ENCODE data around the gene CEP131.
"Not testable (repeated sequence)": the region's sequence is repeated elsewhere in the genome, so short reads cannot be mapped to it uniquely, and the experiment has no call there.

Gene CEP131

DNA sequence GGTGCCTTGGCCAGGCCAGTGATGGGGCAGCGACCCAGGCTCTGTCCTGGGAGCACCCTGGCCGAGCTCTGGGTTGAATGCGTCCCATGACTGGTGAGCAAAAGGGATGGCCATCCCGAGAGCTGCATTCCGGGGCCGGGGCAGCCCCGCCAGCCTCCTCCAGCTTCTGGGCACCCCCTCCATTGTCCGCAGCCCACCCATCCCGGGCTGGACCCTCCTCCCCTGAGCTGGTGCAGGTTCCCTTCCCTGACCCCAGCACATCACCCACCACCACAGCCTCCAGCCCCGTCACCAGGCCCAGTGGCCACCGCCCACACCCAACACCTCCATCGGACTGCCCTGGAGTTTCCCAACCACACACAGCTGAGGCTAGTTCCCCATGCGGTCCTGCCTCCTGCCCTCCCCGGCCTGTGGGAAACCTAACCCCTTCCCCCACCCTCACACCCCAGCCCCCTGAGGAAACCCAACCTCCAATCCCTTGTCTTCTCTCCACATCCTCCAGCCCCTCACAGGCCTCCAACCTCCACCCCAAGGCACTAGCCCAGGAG lies 73.7 kb downstream of the CEP131 start:
- DNase-seq (ENCODE audit: low spot score), result no peak

DNA sequence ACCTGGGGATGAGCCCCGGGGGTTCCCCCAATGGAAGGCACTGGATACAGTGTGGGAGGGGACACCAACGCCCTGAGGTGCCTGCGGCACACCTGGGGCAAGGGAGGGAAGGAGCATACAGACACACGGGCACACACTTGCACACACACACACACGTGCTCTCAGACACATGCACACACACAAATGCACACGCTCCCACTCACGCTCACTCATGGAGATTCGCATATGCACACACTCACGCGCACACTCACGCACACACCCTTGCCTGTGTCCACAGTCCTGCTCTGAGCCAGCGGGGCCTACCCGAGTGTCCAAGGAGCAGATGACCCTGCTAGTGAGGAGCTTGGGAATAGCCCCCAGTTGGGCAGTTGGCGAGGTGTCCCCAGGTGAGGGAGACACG lies 74.2 kb downstream of the CEP131 start:
- DNase-seq (ENCODE audit: low spot score), result no peak

DNA sequence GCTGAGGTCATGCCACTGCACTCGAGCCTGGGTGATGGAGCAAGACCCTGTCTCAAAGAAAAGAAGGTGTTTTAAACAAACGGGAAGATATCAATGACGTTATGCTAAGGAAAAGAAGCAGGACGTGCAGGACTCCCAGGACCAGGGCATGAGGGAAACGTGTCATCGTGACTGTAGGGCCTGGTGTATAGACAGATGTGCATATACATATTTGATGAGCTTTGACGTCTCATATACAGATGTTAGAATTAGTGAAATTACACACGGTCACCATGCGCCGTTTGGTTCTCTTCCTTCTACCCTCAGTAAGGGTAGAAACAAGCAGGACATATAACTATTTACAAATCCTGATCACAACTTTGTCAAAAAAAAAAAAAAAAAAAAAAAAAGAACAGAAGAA lies 75.1 kb downstream of the CEP131 start:
- no peak for DNase-seq (ENCODE audit: low spot score)

DNA sequence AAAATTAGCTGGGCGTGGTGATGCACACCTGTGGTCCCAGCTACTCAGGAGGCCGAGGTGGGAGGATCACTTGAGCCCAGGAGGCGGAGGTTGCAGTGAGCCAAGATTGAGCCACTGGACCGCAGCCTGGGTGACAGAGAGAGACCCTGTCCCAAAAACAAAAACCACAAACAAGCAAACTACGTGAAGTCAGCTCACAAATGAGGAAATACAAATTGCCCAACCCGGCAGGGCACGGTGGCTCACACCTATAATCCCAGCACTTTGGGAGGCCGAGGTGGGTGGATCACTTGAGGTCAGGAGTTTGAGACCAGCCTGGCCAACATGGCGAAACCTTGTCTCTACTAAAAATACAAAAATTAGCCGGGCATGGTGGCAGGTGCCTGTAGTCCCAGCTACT lies 76.6 kb downstream of the CEP131 start:
- DNase-seq (ENCODE audit: low spot score), result not testable (repeated sequence)

DNA sequence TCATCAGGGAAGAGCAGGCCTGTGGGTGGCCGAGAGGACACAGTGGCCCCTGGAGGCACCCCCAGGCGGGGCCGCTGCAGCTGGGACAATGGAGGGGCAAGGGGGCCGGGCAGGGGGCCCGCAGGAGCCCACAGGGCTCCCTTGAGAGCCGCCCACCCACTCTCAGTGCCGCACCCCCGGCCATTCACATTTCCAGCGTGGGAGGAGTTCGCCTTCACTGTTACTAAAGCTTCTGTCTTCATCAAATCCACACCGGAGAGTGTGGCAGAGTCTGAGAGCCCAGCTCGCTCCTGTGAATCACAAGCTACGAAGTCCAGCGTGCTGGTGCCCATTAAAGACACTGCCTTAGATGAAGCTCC lies 78.4 kb downstream of the CEP131 start:
- DNase-seq (ENCODE audit: low spot score), result no peak

DNA sequence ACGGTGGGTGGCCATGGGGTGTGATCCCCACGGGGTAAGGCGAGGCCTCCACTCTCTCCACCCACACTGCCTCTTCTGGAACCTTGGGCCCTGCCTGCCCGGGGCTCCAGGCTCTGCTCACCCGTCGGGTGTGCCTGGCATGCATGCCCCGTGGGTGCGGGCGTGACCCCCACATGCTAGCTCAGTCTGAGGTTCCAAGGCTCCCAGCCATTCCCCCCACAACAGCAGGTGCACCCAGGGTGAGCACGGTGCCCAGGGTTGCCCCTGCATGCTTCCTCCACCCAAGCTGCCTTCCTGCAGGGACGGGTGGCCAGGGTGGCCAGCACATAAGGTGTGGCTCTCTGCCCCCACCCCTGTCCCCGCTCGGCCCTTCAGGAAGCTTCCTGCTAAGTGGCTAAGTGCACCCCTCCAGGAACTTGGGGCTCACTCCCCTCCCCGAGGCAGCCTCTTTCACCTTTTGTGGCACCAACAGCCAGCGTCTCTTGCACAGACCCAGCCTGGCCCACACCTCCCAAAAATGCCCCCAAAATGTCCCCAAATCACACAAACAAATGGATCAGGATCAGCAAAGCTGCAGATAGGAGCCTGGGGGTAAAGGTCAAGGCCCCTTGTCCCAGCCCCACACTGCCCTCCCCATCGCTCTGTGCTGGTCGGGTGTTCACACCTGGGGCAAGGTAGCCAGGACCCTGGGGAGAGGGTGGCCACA lies 78.9 kb downstream of the CEP131 start:
- no peak for DNase-seq (ENCODE audit: low spot score)

DNA sequence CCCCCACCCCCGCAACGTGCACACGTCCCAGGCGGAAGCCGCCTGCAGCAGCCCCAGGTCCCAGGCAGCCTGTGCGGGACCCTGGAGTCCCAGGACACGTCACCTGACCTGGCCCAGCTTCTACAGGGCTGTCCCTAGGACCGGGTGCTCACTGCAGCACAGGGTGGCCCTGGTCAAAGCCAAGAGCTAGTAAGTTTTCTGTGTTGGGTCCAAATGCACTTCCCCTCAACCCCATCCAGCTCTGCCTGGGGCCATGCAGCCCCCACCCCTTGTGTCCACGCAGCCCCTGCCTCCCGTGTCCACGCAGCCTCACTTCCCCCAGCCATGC lies 79.6 kb downstream of the CEP131 start:
- DNase-seq (ENCODE audit: low spot score), result no peak

DNA sequence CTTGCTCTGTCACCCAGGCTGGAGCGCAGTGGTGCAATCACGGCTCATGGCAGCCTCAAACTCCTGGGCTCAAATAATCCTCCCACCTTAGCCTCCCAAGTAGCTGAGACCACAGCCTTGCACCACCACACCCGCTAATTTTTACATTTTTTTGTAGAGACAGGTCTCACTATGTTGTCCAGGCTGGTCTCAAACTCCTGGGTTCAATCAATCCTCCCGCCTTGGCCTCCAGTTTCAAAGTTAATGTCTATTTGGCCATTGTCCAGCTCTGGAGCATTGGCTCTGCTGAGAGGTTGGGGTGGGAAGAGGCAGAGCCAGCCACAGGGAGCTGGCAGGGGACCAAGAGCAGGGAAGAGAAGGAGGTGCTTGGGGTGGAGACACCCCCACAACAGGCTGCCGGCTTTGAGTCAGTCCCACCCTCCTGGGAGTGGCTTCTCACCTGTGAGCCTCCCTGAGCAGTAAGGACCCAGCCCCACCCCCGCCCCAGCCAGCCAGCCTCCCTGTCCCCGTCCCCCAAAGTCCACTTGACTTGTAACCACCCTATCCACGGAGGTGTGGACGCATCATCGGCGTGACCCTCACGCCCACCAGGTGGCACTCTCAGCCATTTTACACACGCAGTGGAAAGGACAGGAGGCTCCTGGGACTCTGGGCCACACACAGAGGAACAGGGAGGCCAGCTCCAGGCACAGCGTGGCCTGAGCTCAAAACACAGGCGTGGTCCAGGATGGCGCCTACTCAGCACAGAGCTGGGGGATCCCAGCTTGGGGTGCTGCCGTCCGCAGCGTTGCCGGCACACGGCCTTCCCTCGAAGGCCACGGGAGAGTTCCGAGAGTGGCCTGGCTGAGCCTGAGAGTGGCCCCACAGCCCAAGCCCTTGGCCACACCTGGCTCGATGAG lies 80.2 kb downstream of the CEP131 start:
- DNase-seq (ENCODE audit: low spot score), result peak; percentile 61

DNA sequence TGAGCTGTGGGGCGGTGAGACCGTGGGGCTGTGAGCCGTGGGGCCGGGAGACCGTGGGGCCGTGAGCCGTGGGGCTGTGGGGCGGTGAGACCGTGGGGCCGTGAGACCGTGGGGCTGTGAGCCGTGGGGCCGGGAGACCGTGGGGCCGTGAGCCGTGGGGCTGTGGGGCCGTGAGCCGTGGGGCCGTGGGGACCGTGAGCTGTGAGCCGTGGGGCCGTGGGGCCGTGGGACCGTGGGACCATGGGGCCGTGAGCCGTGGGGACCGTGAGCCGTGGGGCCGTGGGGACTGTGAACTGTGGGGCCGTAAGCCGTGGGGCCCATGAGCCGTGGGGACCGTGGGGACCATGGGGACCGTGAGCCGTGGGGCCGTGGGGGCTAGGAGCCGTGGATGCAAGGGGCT lies 82.1 kb downstream of the CEP131 start:
- no peak for DNase-seq (ENCODE audit: low spot score)

DNA sequence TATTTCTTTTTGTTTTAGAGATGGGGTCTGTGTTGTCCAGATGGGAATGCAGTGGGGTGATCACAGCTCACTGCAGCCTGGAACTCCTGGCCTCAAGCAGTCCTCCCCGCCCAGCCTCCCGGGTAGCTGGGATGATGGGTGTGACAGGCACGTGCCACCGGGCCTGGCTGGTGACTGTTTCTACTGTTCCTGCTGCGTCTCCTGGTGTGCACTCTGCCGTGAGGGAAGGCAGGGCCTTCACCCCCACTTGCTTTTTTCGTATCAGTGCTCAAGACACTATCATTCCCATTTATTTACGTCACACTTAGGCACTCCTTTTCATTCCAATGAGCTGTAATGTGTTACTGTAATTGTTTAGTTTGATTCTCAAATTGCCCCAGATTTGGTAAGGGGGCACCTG lies 82.7 kb downstream of the CEP131 start:
- DNase-seq (ENCODE audit: low spot score), result no peak
